HepG2 (cell line): ENCODE results near the gene ABCB9. TPM values are rescaled to one million over a fixed set of nuclear protein-coding genes. Genes with fewer than 3 reads are reported as not detected.
A peak's percentile ranks its signal among the peaks of the same experiment; 100 is the strongest.

Experiments
- ARNT2 ChIP-seq: sonication (generic); formaldehyde crosslinking; IDR thresholded peaks from 2 replicates; pipeline ENCODE4 v1.8.0; 2022; ENCODE audit warnings: mild to moderate bottlenecking, low read depth, missing genetic modification reagents, moderate library complexity
- CAMTA2 ChIP-seq: sonication (generic); formaldehyde crosslinking; IDR thresholded peaks from 2 replicates; pipeline ENCODE4 v1.4.0; 2020; ENCODE audit warnings: mild to moderate bottlenecking, missing genetic modification reagents, borderline replicate concordance
- CENPX ChIP-seq: sonication (generic); formaldehyde crosslinking; IDR thresholded peaks from 2 replicates; pipeline ENCODE4 v1.9.0; 2021; ENCODE audit warnings: mild to moderate bottlenecking, missing genetic modification reagents, moderate library complexity
- CREB1 ChIP-seq, 2 experiments: fragments of 450-650 bp in 1 of 2; IDR thresholded peaks; 2 replicates each; pipeline ENCODE4 v1.6.1; 2016 to 2017; ENCODE audit warnings: control low read depth in 1 of 2, mild to moderate bottlenecking in 1 of 2, missing compliant biosample characterization in 1 of 2, missing genetic modification characterization in 1 of 2
- DMAP1 ChIP-seq: IDR thresholded peaks from 2 replicates; pipeline ENCODE4 v1.6.1; 2016
- E2F1 ChIP-seq: sonication (generic); formaldehyde crosslinking; IDR thresholded peaks from 2 replicates; pipeline ENCODE4 v1.5.0; 2020; ENCODE audit warnings: missing genetic modification reagents
- EP300 ChIP-seq, 3 experiments: sonication (generic) in 1 of 3; formaldehyde crosslinking in 1 of 3; IDR thresholded peaks; 2 replicates each; pipeline versions ENCODE4 v1.5.1 to v1.6.1; 2011 to 2020; ENCODE audit warnings: low read depth in 2 of 3, low read length in 2 of 3, borderline replicate concordance in 1 of 3, improper control_type of control experiment in 1 of 3, mild to moderate bottlenecking in 1 of 3, missing genetic modification reagents in 1 of 3, moderate library complexity in 1 of 3
- FOSL1 ChIP-seq: sonication (generic); formaldehyde crosslinking; IDR thresholded peaks from 2 replicates; pipeline ENCODE4 v1.9.0; 2021; ENCODE audit warnings: missing genetic modification reagents, borderline replicate concordance
- GATAD1 ChIP-seq: IDR thresholded peaks from 2 replicates; pipeline ENCODE4 v1.6.1; 2016; ENCODE audit warnings: missing genetic modification reagents, missing compliant biosample characterization
- GTF2F1 ChIP-seq: fragments of 150-350 bp; IDR thresholded peaks from 2 replicates; pipeline ENCODE4 v1.6.1; 2014; ENCODE audit warnings: low read length
- HDAC1 ChIP-seq: sonication (generic); formaldehyde crosslinking; IDR thresholded peaks from 2 replicates; pipeline ENCODE4 v1.5.1; 2020; ENCODE audit warnings: mild to moderate bottlenecking, missing genetic modification reagents
- HNRNPLL ChIP-seq: fragments of 200-400 bp; formaldehyde crosslinking; IDR thresholded peaks from 2 replicates; pipeline ENCODE4 v1.6.1; 2017; ENCODE audit warnings: mild to moderate bottlenecking, low read depth, low read length; ENCODE audit not compliant: poor library complexity, severe bottlenecking
- IRX3 ChIP-seq: sonication (generic); formaldehyde crosslinking; IDR thresholded peaks from 2 replicates; pipeline ENCODE4 v1.8.1; 2023; ENCODE audit warnings: mild to moderate bottlenecking, low read depth, missing genetic modification reagents, borderline replicate concordance
- KDM3A ChIP-seq: IDR thresholded peaks from 2 replicates; pipeline ENCODE4 v1.6.1; 2018; ENCODE audit warnings: low read depth, missing compliant biosample characterization
- KLF11 ChIP-seq: IDR thresholded peaks from 2 replicates; pipeline ENCODE4 v1.6.1; 2016; ENCODE audit warnings: missing compliant biosample characterization
- KLF6 ChIP-seq: IDR thresholded peaks from 2 replicates; pipeline ENCODE4 v1.8.0; 2016; ENCODE audit warnings: missing biosample characterization, missing genetic modification reagents
- KLF9 ChIP-seq: IDR thresholded peaks from 2 replicates; pipeline ENCODE4 v1.6.1; 2016; ENCODE audit warnings: low read depth
- KMT2A ChIP-seq: sonication (generic); formaldehyde crosslinking; IDR thresholded peaks from 2 replicates; pipeline ENCODE4 v1.4.0; 2020; ENCODE audit warnings: missing genetic modification reagents
- NPAS2 ChIP-seq: sonication (generic); formaldehyde crosslinking; IDR thresholded peaks from 2 replicates; pipeline ENCODE4 v1.8.0; 2022; ENCODE audit warnings: mild to moderate bottlenecking, missing genetic modification reagents, borderline replicate concordance
- TFAP4 ChIP-seq: sonication (generic); IDR thresholded peaks from 2 replicates; pipeline ENCODE4 v1.6.1; 2016; ENCODE audit warnings: low read depth, borderline replicate concordance
- ZFX ChIP-seq: sonication (generic); formaldehyde crosslinking; IDR thresholded peaks from 2 replicates; pipeline ENCODE4 v1.4.0; 2020; ENCODE audit warnings: mild to moderate bottlenecking, low read depth, missing genetic modification reagents, moderate library complexity
- ZNF124 ChIP-seq: sonication (generic); formaldehyde crosslinking; IDR thresholded peaks from 2 replicates; pipeline ENCODE4 v1.4.0; 2020; ENCODE audit warnings: missing genetic modification reagents
- ZNF143 ChIP-seq: sonication (generic); formaldehyde crosslinking; IDR thresholded peaks from 2 replicates; pipeline ENCODE4 v1.4.0; 2020; ENCODE audit warnings: missing genetic modification reagents
- ZNF20 ChIP-seq: sonication (generic); formaldehyde crosslinking; IDR thresholded peaks from 2 replicates; pipeline ENCODE4 v1.4.0; 2020; ENCODE audit warnings: mild to moderate bottlenecking, moderate library complexity, missing genetic modification reagents
- ZSCAN22 ChIP-seq: sonication (generic); formaldehyde crosslinking; IDR thresholded peaks from 2 replicates; pipeline ENCODE4 v1.4.0; 2020; ENCODE audit warnings: mild to moderate bottlenecking, missing genetic modification reagents
- polyA plus RNA-seq, 8 experiments: library from polyadenylated mRNA; depleted of rRNA in 3 of 8; stranded (reverse) in 7 of 8; unstranded in 1 of 8; fragments of >200 nt; fragmentation: Illumina TruSeq in 4 of 8; extraction: Trizol in 4 of 8; gene quantifications; 2 replicates each; pipeline versions ENCODE4 v1.2.1 to v1.2.3, GENCODE V29; 2011 to 2016; ENCODE audit warnings: low read depth in 4 of 8, missing spikeins in 1 of 8, mixed read lengths in 1 of 8; ENCODE audit not compliant: insufficient read depth in 1 of 8
- total RNA-seq, 5 experiments: library from RNA; depleted of rRNA; stranded (reverse); fragments of >200 nt; fragmentation: Illumina TruSeq; extraction: Trizol; gene quantifications; 2 replicates each; pipeline ENCODE4 v1.2.3, GENCODE V29; 2016; ENCODE audit warnings: low read depth in 1 of 5
- TF ChIP-seq, protein P1 (sequence below): IDR thresholded peaks from 2 replicates; pipeline ENCODE4 v1.6.1; 2016

The ABCB9 gene
- total and polyA plus RNA-seq, 2 of the 13 experiments (the other 11 are each of a cell fraction or from before 2014, with no cell fraction given): 5.1 to 6.0 TPM

DNA sequence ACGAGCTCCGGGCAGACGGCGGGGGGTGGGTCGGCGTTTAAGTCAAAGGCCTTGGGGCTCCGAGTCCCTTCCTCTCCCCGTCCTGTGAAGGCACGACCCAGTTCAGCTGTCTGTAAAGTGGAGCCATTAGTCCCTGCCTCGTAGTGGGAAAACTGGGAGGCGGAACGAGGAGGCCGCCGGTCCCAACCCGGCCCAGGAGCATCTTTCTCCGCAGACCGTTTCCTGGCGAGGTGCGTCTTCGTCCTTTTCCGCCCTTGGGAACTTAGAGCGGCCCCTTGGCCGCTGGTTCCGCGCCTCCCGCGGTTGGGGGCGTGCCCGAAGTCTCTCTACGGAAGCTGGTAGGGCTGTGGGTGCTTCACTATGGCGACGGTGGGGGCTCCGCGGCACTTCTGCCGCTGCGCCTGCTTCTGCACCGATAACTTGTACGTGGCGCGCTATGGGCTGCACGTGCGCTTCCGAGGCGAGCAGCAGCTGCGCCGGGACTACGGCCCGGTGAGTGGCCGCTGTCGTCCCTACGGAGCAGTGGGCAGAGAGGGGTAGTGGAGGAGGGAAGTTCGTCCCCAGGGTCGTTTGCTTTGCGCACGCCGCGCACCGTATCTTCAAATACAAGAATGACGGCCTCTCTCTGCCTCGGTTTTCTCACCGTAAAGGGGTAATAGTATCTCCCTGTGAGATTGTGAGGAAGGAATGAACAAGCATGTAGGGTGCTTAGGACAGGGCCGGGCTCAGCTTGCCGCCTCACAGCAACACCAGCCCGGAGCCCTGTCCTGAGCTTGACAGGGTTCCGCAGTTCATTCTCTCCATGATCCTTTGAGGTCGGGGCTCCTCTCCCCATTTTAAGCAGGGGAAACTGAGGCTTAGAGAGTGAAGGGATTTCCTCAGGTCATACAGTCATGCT, 8.9 kb upstream of the ABCB9 start, which contains the start of gene OGFOD2 (continued):
- TF ChIP-seq KDM3A (CRISPR knock-in tag) (no peak), KLF6 (CRISPR knock-in tag) (no peak), CREB1 (IDR thresholded peaks at IDR 0.05) (no peak), CREB1 (CRISPR knock-in tag; IDR thresholded peaks at IDR 0.05) (no peak), HDAC1 (CRISPR knock-in tag) (peak; percentile 50; the same call in 1 of the 2 replicates), GTF2F1 (no peak), DMAP1 (CRISPR knock-in tag) (0 out of 2 replicates have a peak, but pooled peaks have one; percentile 64), EP300 (IDR thresholded peaks at IDR 0.05; ENCODE audit: low read depth in 2 of 2, low read length in 2 of 2) (no peak), EP300 (CRISPR knock-in tag; IDR thresholded peaks at IDR 0.05; ENCODE audit: borderline replicate concordance) (no peak), ZNF124 (CRISPR knock-in tag) (no peak), E2F1 (peak; percentile 33; the same call in 1 of the 2 replicates), CAMTA2 (CRISPR knock-in tag) (peak; percentile 85; the same call in 1 of the 2 replicates), GATAD1 (CRISPR knock-in tag) (peak; percentile 76), ZSCAN22 (CRISPR knock-in tag) (no peak), CENPX (CRISPR knock-in tag) (no peak), KLF11 (CRISPR knock-in tag) (no peak), ZNF143 (CRISPR knock-in tag) (no peak), HNRNPLL (peak; percentile 93), KLF9 (CRISPR knock-in tag) (peak; percentile 63), KMT2A (CRISPR knock-in tag) (peak; percentile 29; the same call in 1 of the 2 replicates), ARNT2 (CRISPR knock-in tag) (peak; percentile 58), IRX3 (CRISPR knock-in tag) (no peak), ZNF20 (CRISPR knock-in tag) (no peak), TFAP4 (no peak), NPAS2 (CRISPR knock-in tag) (no peak), ZFX (CRISPR knock-in tag) (no peak), FOSL1 (CRISPR knock-in tag) (no peak)
- TF ChIP-seq, protein P1, sequence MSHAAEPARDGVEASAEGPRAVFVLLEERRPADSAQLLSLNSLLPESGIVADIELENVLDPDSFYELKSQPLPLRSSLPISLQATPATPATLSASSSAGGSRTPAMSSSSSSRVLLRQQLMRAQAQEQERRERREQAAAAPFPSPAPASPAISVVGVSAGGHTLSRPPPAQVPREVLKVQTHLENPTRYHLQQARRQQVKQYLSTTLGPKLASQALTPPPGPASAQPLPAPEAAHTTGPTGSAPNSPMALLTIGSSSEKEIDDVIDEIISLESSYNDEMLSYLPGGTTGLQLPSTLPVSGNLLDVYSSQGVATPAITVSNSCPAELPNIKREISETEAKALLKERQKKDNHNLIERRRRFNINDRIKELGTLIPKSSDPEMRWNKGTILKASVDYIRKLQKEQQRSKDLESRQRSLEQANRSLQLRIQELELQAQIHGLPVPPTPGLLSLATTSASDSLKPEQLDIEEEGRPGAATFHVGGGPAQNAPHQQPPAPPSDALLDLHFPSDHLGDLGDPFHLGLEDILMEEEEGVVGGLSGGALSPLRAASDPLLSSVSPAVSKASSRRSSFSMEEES (CRISPR knock-in tag): no peak
